CD4-positive, alpha-beta T cell (primary cell): ENCODE measurements around the gene CAT. TPM values are rescaled to one million over a fixed set of nuclear protein-coding genes. Genes with fewer than 3 reads are reported as not detected.

ENCODE experiments used
- ATAC-seq: fragments of 200-7000 bp; cut with Tn5 transposase; one replicate; pipeline ENCODE4 v1.10.0; 2022; ENCODE audit warnings: mild to moderate bottlenecking; ENCODE audit not compliant: poor library complexity
- CTCF ChIA-PET: fragments of 350-600 bp; sonication (Branson Sonifier 250); formaldehyde crosslinking; loops from one replicate; lab custom pipeline; 2021; ENCODE audit warnings: antibody characterized with exemption, inconsistent platforms; lab: Charles Lee
- POLR2A ChIA-PET: fragments of 350-600 bp; sonication (Branson Sonifier 250); formaldehyde crosslinking; loops from one replicate; lab custom pipeline; 2021; ENCODE audit warnings: antibody characterized with exemption, inconsistent platforms; lab: Charles Lee
- DNase-seq, 14 experiments: peaks; one replicate each; pipeline ENCODE4 v3.0.0-alpha.2; 2013 to 2020; ENCODE audit warnings: mixed read lengths in 2 of 14
- H3K27ac ChIP-seq, 2 donors: one replicate each; pipeline versions ENCODE4 v1.5.1 to v1.7.0; 2013; ENCODE audit warnings: low read length in 2 of 2, low read depth in 1 of 2, mild to moderate bottlenecking in 1 of 2
- H3K27me3 ChIP-seq, 2 experiments: 1 replicate in 1 of 2; 2 replicates in 1 of 2; pipeline versions ENCODE4 v1.6.1 to v1.7.0; 2013; ENCODE audit warnings: low read length in 2 of 2, control low read depth in 1 of 2, mild to moderate bottlenecking in 1 of 2, moderate library complexity in 1 of 2; ENCODE audit not compliant: insufficient read depth in 2 of 2, control insufficient read depth in 1 of 2
- H3K36me3 ChIP-seq: one replicate; pipeline ENCODE4 v1.6.1; 2013; ENCODE audit warnings: low read length, control low read depth; ENCODE audit not compliant: insufficient read depth
- H3K4me1 ChIP-seq: one replicate; pipeline ENCODE4 v1.6.1; 2013; ENCODE audit warnings: low read length, control low read depth; ENCODE audit not compliant: insufficient read depth
- H3K4me3 ChIP-seq: one replicate; pipeline ENCODE4 v1.5.1; 2013; ENCODE audit warnings: mild to moderate bottlenecking, low read length, moderate library complexity
- H3K9me3 ChIP-seq, 2 experiments: 1 replicate in 1 of 2; 2 replicates in 1 of 2; pipeline versions ENCODE4 v1.6.1 to v1.7.0; 2013; ENCODE audit warnings: low read length in 2 of 2, mild to moderate bottlenecking in 2 of 2, control low read depth in 1 of 2, moderate library complexity in 1 of 2; ENCODE audit not compliant: control insufficient read depth in 1 of 2, insufficient read depth in 1 of 2
- H3K27ac Mint-ChIP-seq: one replicate; pipeline ENCODE4 v1.8.0; 2020; ENCODE audit warnings: mixed read lengths
- H3K27me3 Mint-ChIP-seq: one replicate; pipeline ENCODE4 v1.8.0; 2021; ENCODE audit warnings: mixed read lengths
- H3K36me3 Mint-ChIP-seq: one replicate; pipeline ENCODE4 v1.8.0; 2021; ENCODE audit warnings: low read depth, mixed read lengths
- H3K4me1 Mint-ChIP-seq: one replicate; pipeline ENCODE4 v1.8.0; 2021; ENCODE audit warnings: low read depth, mixed read lengths
- H3K4me3 Mint-ChIP-seq: one replicate; pipeline ENCODE4 v1.8.0; 2020; ENCODE audit warnings: mild to moderate bottlenecking, mixed read lengths
- H3K9me3 Mint-ChIP-seq: one replicate; pipeline ENCODE4 v1.8.0; 2020; ENCODE audit warnings: mixed read lengths
- intact Hi-C, 2 experiments: fragments of 100-400 bp; cut with DNase I in 1 of 2; cut with micrococcal nuclease in 1 of 2; formaldehyde crosslinking; loops; one replicate each; pipeline versions ENCODE4 v1.15.1 to v1.9.0; 2023 to 2025; cut with DNase I, micrococcal nuclease
- total RNA-seq, 174 experiments: library from RNA in 2 of 174; stranded (reverse) in 2 of 174; gene quantifications; one replicate each; pipeline ENCODE4 v1.2.3 and lab custom pipeline; 2021 to 2026
- TF ChIP-seq, protein P1 (sequence below): fragments of 200-600 bp; IDR thresholded peaks from one replicate; pipeline ENCODE4 v1.8.0; 2022; ENCODE audit warnings: antibody characterized with exemption, mild to moderate bottlenecking

CAT gene
- total RNA-seq, 2 experiments from 2014 or later, result 8.5 to 9.8 TPM

DNA sequence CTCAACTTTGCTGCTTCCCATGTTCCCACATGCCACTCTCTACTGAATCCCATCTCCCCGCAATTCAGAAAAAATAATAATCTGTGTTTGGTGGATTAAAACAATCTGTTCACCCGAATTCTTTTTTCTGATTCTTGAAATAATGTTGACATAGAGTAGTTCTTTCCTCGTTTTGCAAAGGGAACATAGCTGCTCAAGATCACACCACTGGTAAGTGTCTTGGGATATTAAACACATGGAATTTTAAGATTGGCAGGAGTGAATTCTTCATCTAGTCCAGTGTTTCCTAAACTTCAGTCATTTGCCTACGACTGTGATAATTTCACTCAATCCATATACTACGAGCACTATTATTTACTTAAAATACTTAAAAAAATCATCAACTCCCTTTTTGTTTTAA is 68.9 kb downstream of the CAT start:
- Mint-ChIP-seq H3K4me3 (no peak overlapping the region), H3K36me3 (no peaks in the 10 kb centered on the region), H3K4me1 (no peaks in the 10 kb centered on the region), H3K9me3 (no peaks in the 10 kb centered on the region), H3K27ac (no peak overlapping the region), H3K27me3 (no peaks in the 10 kb centered on the region)
- Histone ChIP-seq H3K4me1 (no peaks in the 10 kb centered on the region), H3K36me3 (no peaks in the 10 kb centered on the region), H3K27me3 (no peaks in the 10 kb centered on the region), H3K9me3 (no peaks in the 10 kb centered on the region), H3K27ac (no peak overlapping the region), H3K4me3 (no peak overlapping the region)
- no peak for ATAC-seq
- POLR2A ChIA-PET, result no interaction called here
- TF ChIP-seq, protein P1, sequence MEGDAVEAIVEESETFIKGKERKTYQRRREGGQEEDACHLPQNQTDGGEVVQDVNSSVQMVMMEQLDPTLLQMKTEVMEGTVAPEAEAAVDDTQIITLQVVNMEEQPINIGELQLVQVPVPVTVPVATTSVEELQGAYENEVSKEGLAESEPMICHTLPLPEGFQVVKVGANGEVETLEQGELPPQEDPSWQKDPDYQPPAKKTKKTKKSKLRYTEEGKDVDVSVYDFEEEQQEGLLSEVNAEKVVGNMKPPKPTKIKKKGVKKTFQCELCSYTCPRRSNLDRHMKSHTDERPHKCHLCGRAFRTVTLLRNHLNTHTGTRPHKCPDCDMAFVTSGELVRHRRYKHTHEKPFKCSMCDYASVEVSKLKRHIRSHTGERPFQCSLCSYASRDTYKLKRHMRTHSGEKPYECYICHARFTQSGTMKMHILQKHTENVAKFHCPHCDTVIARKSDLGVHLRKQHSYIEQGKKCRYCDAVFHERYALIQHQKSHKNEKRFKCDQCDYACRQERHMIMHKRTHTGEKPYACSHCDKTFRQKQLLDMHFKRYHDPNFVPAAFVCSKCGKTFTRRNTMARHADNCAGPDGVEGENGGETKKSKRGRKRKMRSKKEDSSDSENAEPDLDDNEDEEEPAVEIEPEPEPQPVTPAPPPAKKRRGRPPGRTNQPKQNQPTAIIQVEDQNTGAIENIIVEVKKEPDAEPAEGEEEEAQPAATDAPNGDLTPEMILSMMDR, result no peak
- CTCF ChIA-PET, result interaction anchor here (1.4 kb wide), 1 partner anchor 40 kb away, joined by 3 read pairs; no protein-coding TSS in a partner anchor
- DNase-seq, result no peak
- intact Hi-C loops, result loop anchor here in 1 of 2 experiments (10.0 kb wide), 1 partner anchor 907 kb away; the partner anchor contains the start of gene SLC1A2

DNA sequence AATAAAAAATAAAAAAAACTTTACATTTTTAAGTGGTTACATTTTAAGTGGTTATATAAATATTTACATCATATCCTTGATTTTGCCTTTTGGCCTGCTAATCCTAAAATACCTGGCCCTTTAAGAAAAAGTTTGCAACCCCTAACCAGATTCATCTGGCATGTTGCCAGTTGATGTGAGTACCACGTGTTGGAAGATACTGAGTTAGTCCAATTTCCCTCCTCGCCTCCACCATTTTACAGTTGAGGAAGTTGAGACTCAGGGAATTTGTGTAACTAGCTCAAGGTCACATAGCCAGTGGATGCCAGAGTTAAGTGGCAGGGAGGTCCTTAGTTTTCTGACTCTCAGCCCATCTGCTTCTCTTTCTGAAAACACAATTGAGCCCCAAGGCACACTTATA is 69.8 kb downstream of the CAT start:
- Mint-ChIP-seq H3K27me3 (no peaks in the 10 kb centered on the region), H3K9me3 (no peaks in the 10 kb centered on the region), H3K4me1 (no peaks in the 10 kb centered on the region), H3K4me3 (no peak overlapping the region), H3K27ac (no peak overlapping the region), H3K36me3 (no peaks in the 10 kb centered on the region)
- H3K4me1 ChIP-seq, result no peaks in the 10 kb centered on the region
- TF ChIP-seq, protein P1, result no peak
- CTCF ChIA-PET, result no interaction called here
- no peak overlapping the region for H3K4me3 ChIP-seq
- no peaks in the 10 kb centered on the region for H3K9me3 ChIP-seq
- H3K27ac ChIP-seq, result no peak overlapping the region
- POLR2A ChIA-PET, result no interaction called here
- intact Hi-C loops, result loop anchor here in 1 of 2 experiments (10.0 kb wide), 1 partner anchor 906 kb away; the partner anchor contains the start of gene SLC1A2
- no peaks in the 10 kb centered on the region for H3K36me3 ChIP-seq
- no peak for ATAC-seq
- no peak for DNase-seq
- no peaks in the 10 kb centered on the region for H3K27me3 ChIP-seq

DNA sequence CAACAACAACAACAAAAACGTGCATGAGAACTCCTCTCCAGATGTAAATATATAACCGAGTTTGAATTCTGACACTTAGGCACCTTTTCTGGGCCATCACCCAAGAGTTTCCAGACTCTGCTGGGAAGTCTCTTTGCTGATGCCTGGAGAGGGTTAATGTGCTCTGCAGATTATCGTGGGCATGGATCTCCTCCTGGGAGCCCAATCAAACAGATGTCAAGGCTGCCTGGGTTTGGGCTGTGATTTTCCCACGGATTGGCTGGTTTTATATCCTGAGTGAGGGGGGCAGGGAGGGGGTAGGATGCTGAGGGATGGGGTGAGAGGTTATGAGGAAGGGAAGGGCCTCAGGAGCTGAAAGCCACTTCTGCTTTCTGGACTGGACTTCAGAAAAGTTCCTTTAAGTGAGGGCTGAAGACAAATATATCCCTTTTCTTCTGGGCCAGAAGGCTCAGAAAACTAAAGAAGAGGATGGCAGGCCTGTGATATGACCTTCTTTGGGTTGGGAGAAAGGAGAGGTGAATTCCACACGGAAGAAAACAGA is 70.7 kb downstream of the CAT start:
- H3K36me3 ChIP-seq, result no peaks in the 10 kb centered on the region
- H3K4me1 ChIP-seq, result no peaks in the 10 kb centered on the region
- ATAC-seq, result no peak
- TF ChIP-seq, protein P1, result no peak
- Mint-ChIP-seq H3K27me3 (no peaks in the 10 kb centered on the region), H3K27ac (no peak overlapping the region), H3K4me3 (no peak overlapping the region), H3K36me3 (no peaks in the 10 kb centered on the region), H3K4me1 (no peaks in the 10 kb centered on the region), H3K9me3 (no peaks in the 10 kb centered on the region)
- peak in 1 of 14 experiments; percentile 5 for DNase-seq
- no peaks in the 10 kb centered on the region for H3K27me3 ChIP-seq
- intact Hi-C loops, result loop anchor here in 1 of 2 experiments (10.0 kb wide), 1 partner anchor 905 kb away; the partner anchor contains the start of gene SLC1A2
- POLR2A ChIA-PET, result no interaction called here
- no peaks in the 10 kb centered on the region for H3K9me3 ChIP-seq
- CTCF ChIA-PET, result no interaction called here
- H3K27ac ChIP-seq, result no peak overlapping the region
- no peak overlapping the region for H3K4me3 ChIP-seq
